HepG2 (cell line): Measurements from ENCODE around the gene TAF6. TPM values are rescaled to one million over a fixed set of nuclear protein-coding genes. Genes with fewer than 3 reads are reported as not detected.

Source experiments
- BRCA1 ChIP-seq: sonication (generic); formaldehyde crosslinking; IDR thresholded peaks from 2 replicates; pipeline ENCODE4 v1.4.0; 2020; ENCODE audit warnings: missing genetic modification reagents
- GABPB1 ChIP-seq: IDR thresholded peaks from 2 replicates; pipeline ENCODE4 v1.6.1; 2016; ENCODE audit warnings: mild to moderate bottlenecking, missing genetic modification reagents, moderate library complexity, missing compliant biosample characterization
- JUNB ChIP-seq: sonication (generic); formaldehyde crosslinking; IDR thresholded peaks from 2 replicates; pipeline ENCODE4 v1.8.0; 2022; ENCODE audit warnings: missing genetic modification reagents, mild to moderate bottlenecking, borderline replicate concordance
- MTF2 ChIP-seq: sonication (generic); formaldehyde crosslinking; IDR thresholded peaks from 2 replicates; pipeline ENCODE4 v1.5.0; 2020; ENCODE audit warnings: missing genetic modification reagents, borderline replicate concordance
- POGZ ChIP-seq: sonication (generic); formaldehyde crosslinking; IDR thresholded peaks from 2 replicates; pipeline ENCODE4 v1.4.0; 2020; ENCODE audit warnings: mild to moderate bottlenecking, missing genetic modification reagents
- RBFOX2 ChIP-seq: fragments of 200-400 bp; formaldehyde crosslinking; IDR thresholded peaks from 2 replicates; pipeline ENCODE4 v1.6.1; 2017; ENCODE audit warnings: low read depth, mild to moderate bottlenecking, low read length
- RFX3 ChIP-seq: IDR thresholded peaks from 2 replicates; pipeline ENCODE4 v1.6.1; 2016; ENCODE audit warnings: missing biosample characterization, missing genetic modification reagents
- SALL1 ChIP-seq: sonication (generic); formaldehyde crosslinking; IDR thresholded peaks from 2 replicates; pipeline ENCODE4 v1.8.0; 2022; ENCODE audit warnings: mild to moderate bottlenecking, missing genetic modification reagents
- ZBTB39 ChIP-seq: sonication (generic); formaldehyde crosslinking; IDR thresholded peaks from 2 replicates; pipeline ENCODE4 v1.5.0; 2020; ENCODE audit warnings: missing genetic modification reagents
- ZNF124 ChIP-seq: sonication (generic); formaldehyde crosslinking; IDR thresholded peaks from 2 replicates; pipeline ENCODE4 v1.4.0; 2020; ENCODE audit warnings: missing genetic modification reagents
- ZNF414 ChIP-seq: sonication (generic); formaldehyde crosslinking; IDR thresholded peaks from 2 replicates; pipeline ENCODE4 v1.5.0; 2020; ENCODE audit warnings: missing genetic modification reagents
- ZNF468 ChIP-seq: sonication (generic); formaldehyde crosslinking; IDR thresholded peaks from 2 replicates; pipeline ENCODE4 v1.8.0; 2022; ENCODE audit warnings: mild to moderate bottlenecking, moderate library complexity, missing genetic modification reagents
- ZNF768 ChIP-seq: sonication (generic); formaldehyde crosslinking; IDR thresholded peaks from 2 replicates; pipeline ENCODE4 v1.4.0; 2020; ENCODE audit warnings: missing genetic modification reagents
- ZNF775 ChIP-seq: sonication (generic); formaldehyde crosslinking; IDR thresholded peaks from 2 replicates; pipeline ENCODE4 v1.4.0; 2020; ENCODE audit warnings: missing genetic modification reagents, mild to moderate bottlenecking, moderate library complexity, borderline replicate concordance
- ZNF776 ChIP-seq: sonication (generic); formaldehyde crosslinking; IDR thresholded peaks from 2 replicates; pipeline ENCODE4 v1.4.0; 2020; ENCODE audit warnings: mild to moderate bottlenecking, missing genetic modification reagents
- ZNF780A ChIP-seq: sonication (generic); formaldehyde crosslinking; IDR thresholded peaks from 2 replicates; pipeline ENCODE4 v1.8.0; 2022; ENCODE audit warnings: mild to moderate bottlenecking, missing genetic modification reagents, moderate library complexity
- polyA plus RNA-seq, 8 experiments: library from polyadenylated mRNA; depleted of rRNA in 3 of 8; stranded (reverse) in 7 of 8; unstranded in 1 of 8; fragments of >200 nt; fragmentation: Illumina TruSeq in 4 of 8; extraction: Trizol in 4 of 8; gene quantifications; 2 replicates each; pipeline versions ENCODE4 v1.2.1 to v1.2.3, GENCODE V29; 2011 to 2016; ENCODE audit warnings: low read depth in 4 of 8, missing spikeins in 1 of 8, mixed read lengths in 1 of 8; ENCODE audit not compliant: insufficient read depth in 1 of 8
- total RNA-seq, 5 experiments: library from RNA; depleted of rRNA; stranded (reverse); fragments of >200 nt; fragmentation: Illumina TruSeq; extraction: Trizol; gene quantifications; 2 replicates each; pipeline ENCODE4 v1.2.3, GENCODE V29; 2016; ENCODE audit warnings: low read depth in 1 of 5
- TF ChIP-seq, protein P1 (sequence below): sonication (generic); formaldehyde crosslinking; IDR thresholded peaks from 2 replicates; pipeline ENCODE4 v1.5.0; 2020; ENCODE audit warnings: mild to moderate bottlenecking, missing genetic modification reagents
- TF ChIP-seq, protein P2 (sequence below): sonication (generic); formaldehyde crosslinking; IDR thresholded peaks from 2 replicates; pipeline ENCODE4 v1.4.0; 2020; ENCODE audit warnings: missing genetic modification reagents

Gene TAF6
- total and polyA plus RNA-seq, 2 of the 13 experiments (the other 11 are each of a cell fraction or from before 2014, with no cell fraction given) = 12.9 to 18.8 TPM

- TF ChIP-seq ZNF776 (CRISPR knock-in tag) = 0 out of 2 replicates have a peak, but pooled peaks have one; percentile 66
- peak; percentile 12; the same call in 1 of the 2 replicates for TF ChIP-seq ZNF768 (CRISPR knock-in tag)
- TF ChIP-seq, protein P1, sequence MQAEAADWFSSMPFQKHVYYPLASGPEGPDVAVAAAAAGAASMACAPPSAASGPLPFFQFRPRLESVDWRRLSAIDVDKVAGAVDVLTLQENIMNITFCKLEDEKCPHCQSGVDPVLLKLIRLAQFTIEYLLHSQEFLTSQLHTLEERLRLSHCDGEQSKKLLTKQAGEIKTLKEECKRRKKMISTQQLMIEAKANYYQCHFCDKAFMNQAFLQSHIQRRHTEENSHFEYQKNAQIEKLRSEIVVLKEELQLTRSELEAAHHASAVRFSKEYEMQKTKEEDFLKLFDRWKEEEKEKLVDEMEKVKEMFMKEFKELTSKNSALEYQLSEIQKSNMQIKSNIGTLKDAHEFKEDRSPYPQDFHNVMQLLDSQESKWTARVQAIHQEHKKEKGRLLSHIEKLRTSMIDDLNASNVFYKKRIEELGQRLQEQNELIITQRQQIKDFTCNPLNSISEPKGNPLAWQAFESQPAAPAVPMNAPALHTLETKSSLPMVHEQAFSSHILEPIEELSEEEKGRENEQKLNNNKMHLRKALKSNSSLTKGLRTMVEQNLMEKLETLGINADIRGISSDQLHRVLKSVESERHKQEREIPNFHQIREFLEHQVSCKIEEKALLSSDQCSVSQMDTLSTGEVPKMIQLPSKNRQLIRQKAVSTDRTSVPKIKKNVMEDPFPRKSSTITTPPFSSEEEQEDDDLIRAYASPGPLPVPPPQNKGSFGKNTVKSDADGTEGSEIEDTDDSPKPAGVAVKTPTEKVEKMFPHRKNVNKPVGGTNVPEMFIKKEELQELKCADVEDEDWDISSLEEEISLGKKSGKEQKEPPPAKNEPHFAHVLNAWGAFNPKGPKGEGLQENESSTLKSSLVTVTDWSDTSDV (CRISPR knock-in tag) = peak; percentile 44; the same call in 1 of the 2 replicates
- TF ChIP-seq GABPB1 (CRISPR knock-in tag) = no peak
- TF ChIP-seq MTF2 (CRISPR knock-in tag) = 0 out of 2 replicates have a peak, but pooled peaks have one; percentile 62
- TF ChIP-seq JUNB (CRISPR knock-in tag) = no peak; the same call in 1 of the 2 replicates
- TF ChIP-seq RFX3 (CRISPR knock-in tag) = no peak
- no peak for TF ChIP-seq POGZ (CRISPR knock-in tag)
- TF ChIP-seq RBFOX2 = peak; percentile 61
- no peak for TF ChIP-seq ZNF468 (CRISPR knock-in tag)
- TF ChIP-seq, protein P2, sequence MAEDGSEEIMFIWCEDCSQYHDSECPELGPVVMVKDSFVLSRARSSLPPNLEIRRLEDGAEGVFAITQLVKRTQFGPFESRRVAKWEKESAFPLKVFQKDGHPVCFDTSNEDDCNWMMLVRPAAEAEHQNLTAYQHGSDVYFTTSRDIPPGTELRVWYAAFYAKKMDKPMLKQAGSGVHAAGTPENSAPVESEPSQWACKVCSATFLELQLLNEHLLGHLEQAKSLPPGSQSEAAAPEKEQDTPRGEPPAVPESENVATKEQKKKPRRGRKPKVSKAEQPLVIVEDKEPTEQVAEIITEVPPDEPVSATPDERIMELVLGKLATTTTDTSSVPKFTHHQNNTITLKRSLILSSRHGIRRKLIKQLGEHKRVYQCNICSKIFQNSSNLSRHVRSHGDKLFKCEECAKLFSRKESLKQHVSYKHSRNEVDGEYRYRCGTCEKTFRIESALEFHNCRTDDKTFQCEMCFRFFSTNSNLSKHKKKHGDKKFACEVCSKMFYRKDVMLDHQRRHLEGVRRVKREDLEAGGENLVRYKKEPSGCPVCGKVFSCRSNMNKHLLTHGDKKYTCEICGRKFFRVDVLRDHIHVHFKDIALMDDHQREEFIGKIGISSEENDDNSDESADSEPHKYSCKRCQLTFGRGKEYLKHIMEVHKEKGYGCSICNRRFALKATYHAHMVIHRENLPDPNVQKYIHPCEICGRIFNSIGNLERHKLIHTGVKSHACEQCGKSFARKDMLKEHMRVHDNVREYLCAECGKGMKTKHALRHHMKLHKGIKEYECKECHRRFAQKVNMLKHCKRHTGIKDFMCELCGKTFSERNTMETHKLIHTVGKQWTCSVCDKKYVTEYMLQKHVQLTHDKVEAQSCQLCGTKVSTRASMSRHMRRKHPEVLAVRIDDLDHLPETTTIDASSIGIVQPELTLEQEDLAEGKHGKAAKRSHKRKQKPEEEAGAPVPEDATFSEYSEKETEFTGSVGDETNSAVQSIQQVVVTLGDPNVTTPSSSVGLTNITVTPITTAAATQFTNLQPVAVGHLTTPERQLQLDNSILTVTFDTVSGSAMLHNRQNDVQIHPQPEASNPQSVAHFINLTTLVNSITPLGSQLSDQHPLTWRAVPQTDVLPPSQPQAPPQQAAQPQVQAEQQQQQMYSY = no peak
- TF ChIP-seq ZNF775 (CRISPR knock-in tag) = no peak
- TF ChIP-seq ZNF414 = no peak
- TF ChIP-seq BRCA1 (CRISPR knock-in tag) = no peak
- no peak for TF ChIP-seq ZNF124
- 0 out of 2 replicates have a peak, but pooled peaks have one; percentile 27 for TF ChIP-seq ZBTB39 (CRISPR knock-in tag)
- TF ChIP-seq SALL1 (CRISPR knock-in tag) = no peak
- 0 out of 2 replicates have a peak, but pooled peaks have one; percentile 7 for TF ChIP-seq ZNF780A
Observed at GRCh38 chr7:100127866-100128636, 8.9 kb upstream of the TAF6 start (continued).
